Neural progenitor cell (in vitro differentiated cells): ENCODE data around the gene ARHGAP35. TPM values are rescaled to one million over a fixed set of nuclear protein-coding genes. Genes with fewer than 3 reads are reported as not detected.

Experiments used
- DNase-seq: peaks from one replicate; pipeline ENCODE4 v3.0.0-alpha.2; 2016; ENCODE audit warnings: low spot score
- H2AFZ ChIP-seq: fragments of 200-600 bp; sonication (generic); replicated peaks from 2 replicates; pipeline ENCODE4 v1.6.1; 2016; ENCODE audit warnings: antibody characterized with exemption
- H3F3A ChIP-seq: fragments of 200-600 bp; sonication (generic); 2 replicates; pipeline ENCODE4 v1.6.1; 2016; ENCODE audit warnings: antibody characterized with exemption, low read depth
- H3K27ac ChIP-seq: fragments of 200-600 bp; sonication (generic); 2 replicates; pipeline ENCODE4 v1.5.1; 2016; ENCODE audit warnings: mild to moderate bottlenecking
- H3K27me3 ChIP-seq: fragments of 200-600 bp; sonication (generic); 2 replicates; pipeline ENCODE4 v1.6.1; 2016; ENCODE audit warnings: mild to moderate bottlenecking, moderate library complexity
- H3K36me3 ChIP-seq: fragments of 200-600 bp; sonication (generic); 2 replicates; pipeline ENCODE4 v1.5.1; 2016
- H3K4me1 ChIP-seq: fragments of 200-600 bp; sonication (generic); 2 replicates; pipeline ENCODE4 v1.6.1; 2016; ENCODE audit warnings: mixed run types
- H3K4me2 ChIP-seq: fragments of 200-600 bp; sonication (generic); 2 replicates; pipeline ENCODE4 v1.6.1; 2016
- H3K4me3 ChIP-seq: fragments of 200-600 bp; sonication (generic); 2 replicates; pipeline ENCODE4 v1.5.1; 2016
- H3K79me2 ChIP-seq: fragments of 200-600 bp; sonication (generic); 2 replicates; pipeline ENCODE4 v1.6.1; 2016; ENCODE audit warnings: low read depth
- H3K9ac ChIP-seq: fragments of 200-600 bp; sonication (generic); 2 replicates; pipeline ENCODE4 v1.6.1; 2016
- H3K9me3 ChIP-seq: fragments of 200-600 bp; sonication (generic); 2 replicates; pipeline ENCODE4 v1.5.1; 2016; ENCODE audit warnings: low read depth
- H4K20me1 ChIP-seq: fragments of 200-600 bp; sonication (generic); 2 replicates; pipeline ENCODE4 v1.6.1; 2016; ENCODE audit warnings: low read depth
- H3K27ac Mint-ChIP-seq: 3 replicates; pipeline ENCODE4 v1.8.0; 2021; ENCODE audit warnings: mixed read lengths
- H3K27me3 Mint-ChIP-seq: 2 replicates; pipeline ENCODE4 v1.8.0; 2022; ENCODE audit warnings: low read depth, mild to moderate bottlenecking, inconsistent platforms, moderate library complexity, mixed read lengths; ENCODE audit not compliant: insufficient read depth
- H3K36me3 Mint-ChIP-seq: 3 replicates; pipeline ENCODE4 v1.8.0; 2021; ENCODE audit warnings: mixed read lengths
- H3K4me1 Mint-ChIP-seq: 3 replicates; pipeline ENCODE4 v1.8.0; 2021; ENCODE audit warnings: mixed read lengths
- H3K4me3 Mint-ChIP-seq: 3 replicates; pipeline ENCODE4 v1.8.0; 2021; ENCODE audit warnings: mild to moderate bottlenecking, moderate library complexity, mixed read lengths
- H3K9me3 Mint-ChIP-seq: 3 replicates; pipeline ENCODE4 v1.8.0; 2020; ENCODE audit warnings: mixed read lengths
- CTCF ChIP-seq: fragments of 200-600 bp; sonication (generic); IDR thresholded peaks from 2 replicates; pipeline ENCODE4 v1.5.1; 2017; ENCODE audit warnings: antibody characterized with exemption, mild to moderate bottlenecking
- EZH2 ChIP-seq: fragments of 200-600 bp; sonication (generic); IDR thresholded peaks from 2 replicates; pipeline ENCODE4 v1.6.1; 2017; ENCODE audit warnings: antibody characterized with exemption, mild to moderate bottlenecking, moderate library complexity
- EZH2phosphoT487 ChIP-seq: fragments of 200-600 bp; sonication (generic); IDR thresholded peaks from 2 replicates; pipeline ENCODE4 v1.6.1; 2017; ENCODE audit warnings: antibody characterized with exemption
- total RNA-seq: library from RNA; depleted of rRNA; stranded (reverse); fragments of >200 nt; gene quantifications from 2 replicates; pipeline ENCODE4 v1.2.3, GENCODE V29; 2015; ENCODE audit warnings: low replicate concordance

Gene ARHGAP35
- total RNA-seq, 1 donor from 2014 or later, result 38.4 TPM

- H3F3A ChIP-seq, result no peaks in the 10 kb centered on the region
- no peak overlapping the region for H3K27ac ChIP-seq
- Mint-ChIP-seq H3K4me1 (peaks cover 22% of the 10 kb centered on the region), H3K4me3 (no peak overlapping the region), H3K9me3 (peaks cover 2% of the 10 kb centered on the region), H3K36me3 (peaks cover 19% of the 10 kb centered on the region), H3K27me3 (no peaks in the 10 kb centered on the region), H3K27ac (peak overlapping the region; percentile 57)
- H3K9ac ChIP-seq, result no peak overlapping the region
- no peaks in the 10 kb centered on the region for H3K36me3 ChIP-seq
- H3K79me2 ChIP-seq, result peaks cover 100% of the 10 kb centered on the region
- no peak overlapping the region for H3K4me2 ChIP-seq
- peaks cover 9% of the 10 kb centered on the region for H3K4me1 ChIP-seq
- H4K20me1 ChIP-seq, result peaks cover 50% of the 10 kb centered on the region
- H3K27me3 ChIP-seq, result no peaks in the 10 kb centered on the region
- no peak for TF ChIP-seq EZH2phosphoT487
- TF ChIP-seq CTCF, result no peak
- no peak for TF ChIP-seq EZH2
- no peak overlapping the region for H3K4me3 ChIP-seq
- no peak overlapping the region for H2AFZ ChIP-seq
- DNase-seq, result no peak
- no peaks in the 10 kb centered on the region for H3K9me3 ChIP-seq
These were observed 18.0 kb downstream of the ARHGAP35 start for GRCh38 chr19:46878613-46879375.

- Histone ChIP-seq H3F3A (no peaks in the 10 kb centered on the region), H4K20me1 (peaks cover 51% of the 10 kb centered on the region), H3K4me3 (no peak overlapping the region), H3K27ac (no peak overlapping the region), H3K4me2 (no peak overlapping the region), H2AFZ (no peak overlapping the region), H3K9ac (no peak overlapping the region), H3K27me3 (no peaks in the 10 kb centered on the region), H3K79me2 (peaks cover 100% of the 10 kb centered on the region), H3K36me3 (no peaks in the 10 kb centered on the region), H3K4me1 (peaks cover 9% of the 10 kb centered on the region), H3K9me3 (no peaks in the 10 kb centered on the region)
- no peak for TF ChIP-seq EZH2phosphoT487
- TF ChIP-seq CTCF, result no peak
- TF ChIP-seq EZH2, result no peak
- Mint-ChIP-seq H3K9me3 (peaks cover 2% of the 10 kb centered on the region), H3K4me3 (no peak overlapping the region), H3K27ac (no peak overlapping the region), H3K4me1 (peaks cover 21% of the 10 kb centered on the region), H3K27me3 (no peaks in the 10 kb centered on the region), H3K36me3 (peaks cover 19% of the 10 kb centered on the region)
- DNase-seq, result no peak
These were observed 19.6 kb downstream of the ARHGAP35 start for GRCh38 chr19:46880431-46880830.

GRCh38 chr19:46881092-46881491, 20.3 kb downstream of the ARHGAP35 start:
- H3K36me3 Mint-ChIP-seq, result peaks cover 15% of the 10 kb centered on the region
- Histone ChIP-seq H4K20me1 (peaks cover 44% of the 10 kb centered on the region), H3K79me2 (peaks cover 100% of the 10 kb centered on the region)

More at GRCh38 chr19:46881092-46881491, 20.3 kb downstream of the ARHGAP35 start:
- H3K4me2 ChIP-seq, result no peak overlapping the region
- no peak for DNase-seq
- H3K27me3 Mint-ChIP-seq, result no peaks in the 10 kb centered on the region
- H3K36me3 ChIP-seq, result no peaks in the 10 kb centered on the region
- H3K4me1 ChIP-seq, result peaks cover 9% of the 10 kb centered on the region
- TF ChIP-seq CTCF, result no peak
- no peak for TF ChIP-seq EZH2phosphoT487
- TF ChIP-seq EZH2, result no peak
- H3K9me3 ChIP-seq, result no peaks in the 10 kb centered on the region
- no peak overlapping the region for H3K27ac Mint-ChIP-seq
- no peak overlapping the region for H3K4me3 Mint-ChIP-seq
- H3K27me3 ChIP-seq, result no peaks in the 10 kb centered on the region
- peaks cover 21% of the 10 kb centered on the region for H3K4me1 Mint-ChIP-seq
- no peak overlapping the region for H3K4me3 ChIP-seq
- H2AFZ ChIP-seq, result no peak overlapping the region
- peaks cover 2% of the 10 kb centered on the region for H3K9me3 Mint-ChIP-seq
- H3K27ac ChIP-seq, result no peak overlapping the region
- H3K9ac ChIP-seq, result no peak overlapping the region
- no peaks in the 10 kb centered on the region for H3F3A ChIP-seq
